Tibial nerve (tissue), 3 donors: ENCODE measurements around the gene H6PD.

ENCODE experiments used
- POLR2A ChIP-seq, 2 donors: fragments of 450-650 bp; IDR thresholded peaks; one replicate each; pipeline ENCODE4 v1.6.1; 2017; ENCODE audit warnings: antibody characterized with exemption in 2 of 2, mild to moderate bottlenecking in 2 of 2, moderate library complexity in 2 of 2
- TF ChIP-seq, protein P1 (sequence below), 5 experiments: fragments of 200-600 bp in 3 of 5; fragments of 450-650 bp in 2 of 5; sonication (generic) in 3 of 5; IDR thresholded peaks; one replicate each; pipeline ENCODE4 v1.5.1; 2016 to 2019; ENCODE audit warnings: antibody characterized with exemption in 5 of 5, mild to moderate bottlenecking in 3 of 5, moderate library complexity in 2 of 5

DNA sequence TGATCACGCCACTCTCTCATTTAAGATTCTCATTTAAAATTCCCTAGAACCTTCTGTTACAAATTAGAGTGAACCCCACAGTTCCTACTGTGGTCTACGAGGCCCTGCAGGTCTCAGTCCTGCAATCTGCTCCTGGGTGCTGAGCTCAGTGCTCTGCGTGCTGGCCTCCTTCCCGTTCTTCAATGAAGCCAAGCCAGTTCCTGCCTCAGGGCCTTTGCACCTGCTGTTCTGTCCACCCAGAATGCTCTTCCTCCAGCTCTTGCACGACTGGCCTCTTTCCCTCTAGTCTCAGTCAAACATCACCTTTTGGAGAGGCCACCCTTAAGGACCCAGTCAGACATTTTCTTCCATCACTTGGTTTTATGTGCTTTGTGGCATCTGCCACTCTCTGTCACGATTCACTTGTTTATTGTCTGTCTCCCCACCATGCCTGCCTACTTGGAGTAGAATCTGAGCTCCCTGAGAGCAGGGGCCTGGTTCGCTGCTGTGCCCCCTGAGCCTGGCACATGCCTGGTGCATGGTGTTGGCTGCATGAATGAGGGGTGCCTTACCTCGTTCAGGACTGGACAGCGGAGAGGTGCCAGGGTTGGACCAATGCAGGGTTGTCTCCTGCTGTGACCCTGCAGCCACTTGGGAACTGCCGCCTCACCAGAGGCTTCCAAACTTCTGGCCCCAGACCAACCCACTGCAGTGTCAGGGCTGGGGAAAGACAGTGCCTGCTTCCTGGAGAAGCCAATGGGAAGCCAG is 9.7 kb upstream of the H6PD start:
- TF ChIP-seq, protein P1, sequence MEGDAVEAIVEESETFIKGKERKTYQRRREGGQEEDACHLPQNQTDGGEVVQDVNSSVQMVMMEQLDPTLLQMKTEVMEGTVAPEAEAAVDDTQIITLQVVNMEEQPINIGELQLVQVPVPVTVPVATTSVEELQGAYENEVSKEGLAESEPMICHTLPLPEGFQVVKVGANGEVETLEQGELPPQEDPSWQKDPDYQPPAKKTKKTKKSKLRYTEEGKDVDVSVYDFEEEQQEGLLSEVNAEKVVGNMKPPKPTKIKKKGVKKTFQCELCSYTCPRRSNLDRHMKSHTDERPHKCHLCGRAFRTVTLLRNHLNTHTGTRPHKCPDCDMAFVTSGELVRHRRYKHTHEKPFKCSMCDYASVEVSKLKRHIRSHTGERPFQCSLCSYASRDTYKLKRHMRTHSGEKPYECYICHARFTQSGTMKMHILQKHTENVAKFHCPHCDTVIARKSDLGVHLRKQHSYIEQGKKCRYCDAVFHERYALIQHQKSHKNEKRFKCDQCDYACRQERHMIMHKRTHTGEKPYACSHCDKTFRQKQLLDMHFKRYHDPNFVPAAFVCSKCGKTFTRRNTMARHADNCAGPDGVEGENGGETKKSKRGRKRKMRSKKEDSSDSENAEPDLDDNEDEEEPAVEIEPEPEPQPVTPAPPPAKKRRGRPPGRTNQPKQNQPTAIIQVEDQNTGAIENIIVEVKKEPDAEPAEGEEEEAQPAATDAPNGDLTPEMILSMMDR (IDR thresholded peaks at IDR 0.05), result no peak
- TF ChIP-seq POLR2A (IDR thresholded peaks at IDR 0.05), result no peak
